HG03378 (cell line): Measurements from ENCODE around the gene CXorf65.

ENCODE experiments used
- ATAC-seq: cut with Tn5 transposase; IDR thresholded peaks from one replicate; pipeline ENCODE4 v1.9.1; 2021; ENCODE audit warnings: mild to moderate bottlenecking, moderate library complexity; ENCODE audit not compliant: unreplicated experiment

Gene CXorf65

GRCh38 chrX:71106427-71106826 is at the start of gene CXorf65:
Gene CXorf65 (minus strand): TSS chrX:71106740. CDS start chrX:71106556, 184 bp downstream.
- no peak for ATAC-seq

GRCh38 chrX:71154641-71155040 is 48.1 kb upstream of the CXorf65 start:
- no peak for ATAC-seq

DNA sequence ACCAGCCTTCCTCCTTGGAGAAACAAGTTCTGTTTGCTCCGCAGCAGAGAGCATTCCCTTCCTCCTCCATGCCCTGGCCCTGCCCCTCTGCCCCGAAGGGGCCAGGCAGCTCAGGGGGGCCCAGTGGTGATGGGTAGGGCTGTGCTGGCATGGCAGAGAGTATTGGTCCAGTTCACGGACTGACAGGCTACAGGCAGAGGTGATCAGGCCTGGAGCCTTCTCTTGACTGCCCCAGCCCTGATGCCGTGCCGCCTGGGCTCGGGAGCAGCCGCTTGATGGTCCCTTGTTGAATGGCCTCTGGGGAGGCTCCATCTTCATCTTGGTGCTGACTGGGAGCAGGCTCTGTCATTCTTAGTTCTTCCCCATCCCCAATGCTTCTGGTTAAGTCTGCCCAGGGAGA is 47.7 kb upstream of the CXorf65 start:
- ATAC-seq, result no peak

GRCh38 chrX:71151366-71151765 is 44.8 kb upstream of the CXorf65 start:
- no peak for ATAC-seq

DNA sequence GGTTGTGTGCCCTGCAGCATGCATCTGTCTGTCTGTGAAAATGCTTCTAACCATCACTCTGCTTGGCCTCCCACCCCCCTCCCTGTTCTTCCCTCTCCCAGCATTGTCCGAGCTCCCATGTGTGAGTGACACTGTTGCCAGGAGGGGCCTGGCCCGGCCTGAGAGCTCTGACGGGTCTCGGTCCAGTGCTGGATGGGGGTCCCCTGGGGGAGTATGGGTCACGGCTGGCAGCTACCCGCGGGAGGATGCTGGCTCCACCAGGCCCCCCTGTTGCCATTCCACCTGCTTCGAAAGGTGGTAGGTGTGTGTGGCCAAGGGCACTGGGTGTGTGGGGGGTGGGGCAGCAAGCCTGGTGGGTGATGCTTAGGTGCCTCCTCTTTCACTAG is 41.7 kb upstream of the CXorf65 start:
- ATAC-seq, result no peak

GRCh38 chrX:71147496-71148277 is 41.1 kb upstream of the CXorf65 start:
- ATAC-seq, result no peak

DNA sequence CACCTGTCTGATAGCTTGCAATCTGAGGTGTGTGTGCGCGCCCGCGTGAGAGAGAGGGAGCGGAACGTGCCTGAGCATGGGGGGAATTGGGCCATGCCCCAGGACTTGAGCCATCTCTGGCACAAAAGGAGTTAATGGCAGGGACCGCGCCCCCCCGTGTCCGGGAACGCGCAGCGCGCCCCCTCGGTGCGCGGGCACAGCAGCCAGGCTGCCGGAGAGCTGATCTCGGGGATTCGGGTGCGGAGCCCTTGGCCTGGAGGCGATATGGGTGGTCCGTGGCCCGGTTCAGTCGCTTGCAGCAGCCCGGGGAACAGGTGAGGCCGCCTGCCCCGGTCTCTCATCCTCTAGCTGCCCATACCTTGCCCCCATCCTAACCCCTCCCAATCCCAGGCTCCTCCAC is 38.1 kb upstream of the CXorf65 start, which contains the start of gene NLGN3:
NLGN3 (plus strand) TSS at position 191 of the 400 bp plus-strand sequence. CDS start 2,909 bp downstream, outside the sequence.
- no peak for ATAC-seq

DNA sequence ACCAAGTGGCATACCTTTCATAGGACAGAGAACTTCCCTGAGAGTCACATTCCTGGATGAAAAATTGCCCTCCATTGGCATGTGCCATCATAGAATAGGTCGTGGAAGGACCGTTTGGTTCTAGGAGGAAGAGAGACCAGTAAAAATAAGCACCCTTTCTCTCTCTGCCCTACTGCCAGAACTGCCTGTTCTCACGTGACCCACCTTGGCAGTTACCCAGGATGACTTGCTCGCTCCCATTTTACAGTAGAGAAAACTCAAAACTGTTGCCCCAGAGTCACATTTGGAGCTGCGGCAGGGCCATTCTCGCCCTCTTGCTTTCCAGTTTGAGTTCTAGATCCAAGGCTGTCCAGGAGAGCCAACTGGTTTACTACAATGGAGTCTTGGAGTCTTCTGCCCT is 37.0 kb upstream of the CXorf65 start:
- no peak for ATAC-seq

DNA sequence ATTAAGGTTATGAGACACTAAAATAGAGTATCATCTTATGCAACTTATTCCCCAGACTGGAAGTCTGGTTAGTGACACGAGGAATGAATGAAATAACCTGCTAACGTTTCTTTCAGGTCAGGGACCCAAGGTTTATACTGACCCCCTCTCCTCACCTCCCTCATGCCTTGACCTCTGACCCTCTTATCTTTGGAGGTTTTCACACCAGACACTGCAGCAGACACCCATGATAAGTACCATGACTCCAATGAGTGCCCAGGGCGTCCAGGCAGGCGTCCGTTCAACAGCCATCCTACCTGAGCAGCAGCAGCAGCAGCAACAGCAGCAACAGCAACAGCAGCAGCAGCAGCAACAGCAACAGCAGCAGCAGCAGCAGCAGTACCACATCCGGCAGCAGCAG is 33.9 kb upstream of the CXorf65 start:
- no peak for ATAC-seq

GRCh38 chrX:71131510-71131909 is 25.0 kb upstream of the CXorf65 start:
- ATAC-seq, result no peak

- ATAC-seq, result no peak
Measured at GRCh38 chrX:71128915-71129765, 22.6 kb upstream of the CXorf65 start.

- no peak for ATAC-seq
Measured at GRCh38 chrX:71128166-71128833, 21.8 kb upstream of the CXorf65 start.

- ATAC-seq, result no peak
Measured at GRCh38 chrX:71118985-71119535, 12.5 kb upstream of the CXorf65 start.

GRCh38 chrX:71118032-71118984 is 11.8 kb upstream of the CXorf65 start, which contains the start of gene MED12:
Gene MED12 (plus strand): TSS chrX:71118596. CDS start chrX:71118755, 159 bp downstream.
- ATAC-seq, result peak; percentile 74

DNA sequence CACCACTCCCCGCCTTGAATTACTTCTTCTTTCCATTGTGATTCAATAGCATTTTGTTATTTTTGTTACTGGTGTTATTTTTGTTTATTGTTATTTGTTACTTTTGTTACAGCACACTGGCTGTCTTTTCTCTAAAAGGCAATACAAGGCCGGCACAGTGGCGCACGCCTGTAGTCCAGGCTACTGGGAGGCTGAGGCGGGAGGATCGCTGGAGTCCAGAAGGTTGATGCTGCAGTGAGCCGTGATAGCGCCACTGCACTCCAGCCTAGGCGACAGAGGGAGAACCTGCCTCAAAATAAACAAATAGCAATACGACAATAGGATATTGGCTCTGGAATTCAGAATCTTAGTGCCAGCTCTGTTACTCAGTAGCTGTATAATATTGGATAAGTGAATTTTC is 10.8 kb upstream of the CXorf65 start:
- ATAC-seq, result no peak

GRCh38 chrX:71111921-71112431 is 5.4 kb upstream of the CXorf65 start:
- peak; percentile 14 for ATAC-seq

- ATAC-seq, result peak; percentile 92
Measured at GRCh38 chrX:71111141-71111843, 4.8 kb upstream of the CXorf65 start, which contains the start of gene IL2RG. Gene IL2RG (minus strand): TSS chrX:71111577. CDS start chrX:71111539, 38 bp downstream.

- no peak for ATAC-seq
Measured at GRCh38 chrX:71109051-71109450, 2.5 kb upstream of the CXorf65 start.
